K562 (cell line): ENCODE data around the gene AS3MT. TPM values are rescaled to one million over a fixed set of nuclear protein-coding genes. Genes with fewer than 3 reads are reported as not detected.
"Not testable (repeated sequence)": the region's sequence is repeated elsewhere in the genome, so short reads cannot be mapped to it uniquely, and the experiment has no call there.

Experiments
- ATAC-seq: fragments of 200-7000 bp; cut with Tn5 transposase; 3 replicates; pipeline ENCODE4 v1.9.1; 2020; ENCODE audit warnings: moderate library complexity
- BruUV-seq: library from RNA; stranded (reverse); fragments of 400-500 nt; replicated peaks from 2 replicates; lab custom pipeline; 2021; lab: Mats Ljungman, UMichigan
- CTCF ChIA-PET: fragments of 300-600 bp; formaldehyde crosslinking; extraction: SDS; loops from one replicate; lab custom pipeline; 2021; ENCODE audit warnings: low intra/inter-chr PET ratio; lab: Yijun Ruan, JAX
- POLR2A ChIA-PET: fragments of 300-600, 350-650 bp; sonication (Branson Sonifier 250); formaldehyde crosslinking; extraction: SDS; loops from one replicate; lab custom pipeline; 2021; ENCODE audit warnings: antibody characterized with exemption, inconsistent platforms; lab: Yijun Ruan, JAX
- DNase-seq, 4 experiments: peaks; one replicate each; pipeline versions ENCODE4 v3.0.0 to v3.0.0-alpha.2; 2011 to 2018; ENCODE audit warnings: low spot score in 3 of 4, mixed read lengths in 3 of 4; ENCODE audit errors: extremely low read depth in 1 of 4
- FAIRE-seq: peaks from 2 replicates; lab custom pipeline; 2011; peaks lifted over from hg19 to GRCh38; lab: Jason Lieb, UNC
- H2AFZ ChIP-seq: 2 replicates; pipeline ENCODE4 v1.6.0; 2011; ENCODE audit warnings: low read depth, low read length, control low read depth, inconsistent platforms
- H3K27ac ChIP-seq: fragments of 200-600 bp; 3 replicates; pipeline ENCODE4 v1.8.0; 2011; ENCODE audit warnings: low read depth, mild to moderate bottlenecking, control low read depth, inconsistent platforms, low read length, moderate library complexity, mixed read lengths; ENCODE audit errors: extremely low read depth
- H3K27me3 ChIP-seq, 2 experiments: fragments of 300-600 bp in 1 of 2; 2 replicates in 1 of 2; 3 replicates in 1 of 2; pipeline versions ENCODE4 v1.6.0 to v1.8.0; 2011; ENCODE audit warnings: inconsistent platforms in 2 of 2, low read length in 2 of 2, mild to moderate bottlenecking in 1 of 2, mixed read lengths in 1 of 2, moderate library complexity in 1 of 2; ENCODE audit not compliant: control insufficient read depth in 2 of 2, insufficient read depth in 2 of 2
- H3K36me3 ChIP-seq: fragments of 300-600 bp; 3 replicates; pipeline ENCODE4 v1.8.0; 2011; ENCODE audit warnings: mild to moderate bottlenecking, low read length, inconsistent platforms; ENCODE audit not compliant: control insufficient read depth, insufficient read depth
- H3K4me1 ChIP-seq, 2 experiments: fragments of 200-600 bp in 1 of 2; replicated peaks in 1 of 2; 2 replicates in 1 of 2; 3 replicates in 1 of 2; pipeline versions ENCODE4 v1.5.1 to v1.8.0; 2011; ENCODE audit warnings: inconsistent platforms in 2 of 2, low read length in 2 of 2, mild to moderate bottlenecking in 1 of 2, mixed read lengths in 1 of 2, moderate library complexity in 1 of 2; ENCODE audit not compliant: control insufficient read depth in 2 of 2, insufficient read depth in 2 of 2
- H3K4me2 ChIP-seq: 2 replicates; pipeline ENCODE4 v1.6.1; 2011; ENCODE audit warnings: low read length, control low read depth, inconsistent platforms, mixed read lengths; ENCODE audit not compliant: insufficient read depth
- H3K4me3 ChIP-seq: fragments of 200-600 bp; sonication (generic), shearing (Covaris generic); 2 replicates; pipeline ENCODE4 v1.5.1; 2016; ENCODE audit warnings: control low read depth, inconsistent platforms
- H3K79me2 ChIP-seq: fragments of 200-600 bp; 3 replicates; pipeline ENCODE4 v1.8.0; 2011; ENCODE audit warnings: low read length, inconsistent platforms; ENCODE audit not compliant: control insufficient read depth, insufficient read depth
- H3K9ac ChIP-seq, 2 experiments: 2 replicates each; pipeline versions ENCODE4 v1.6.0 to v1.6.1; 2011; ENCODE audit warnings: low read depth in 2 of 2, low read length in 2 of 2, control low read depth in 1 of 2, inconsistent platforms in 1 of 2, mild to moderate bottlenecking in 1 of 2, mixed read lengths in 1 of 2; ENCODE audit not compliant: insufficient read depth in 1 of 2
- H3K9me1 ChIP-seq: one replicate; pipeline ENCODE4 v1.6.0; 2011; ENCODE audit warnings: inconsistent platforms, mild to moderate bottlenecking, low read length, moderate library complexity; ENCODE audit not compliant: control insufficient read depth, insufficient read depth
- H3K9me3 ChIP-seq: replicated peaks from 2 replicates; pipeline ENCODE4 v1.5.1; 2011; ENCODE audit warnings: low read depth, low read length, inconsistent platforms; ENCODE audit not compliant: control insufficient read depth, insufficient read depth
- H4K20me1 ChIP-seq: replicated peaks from 2 replicates; pipeline ENCODE4 v1.6.1; 2011; ENCODE audit warnings: low read length, inconsistent platforms, mixed read lengths; ENCODE audit not compliant: control insufficient read depth, insufficient read depth
- TRIM24 ChIP-seq, 2 experiments: fragments of 450-650 bp; IDR thresholded peaks; 2 replicates each; pipeline ENCODE4 v1.6.1; 2016
- TRIM28 ChIP-seq: fragments of 450-650 bp; IDR thresholded peaks from 2 replicates; pipeline ENCODE4 v1.6.1; 2017
- ZNF280A ChIP-seq: fragments of 450-650 bp; IDR thresholded peaks from 2 replicates; pipeline ENCODE4 v1.6.1; 2018; ENCODE audit warnings: mild to moderate bottlenecking, low read depth; ENCODE audit not compliant: partially characterized antibody
- WGBS: fragments of 100-300 bp; shearing (Covaris generic); methylation state at CpG from one replicate; pipeline ENCODE4 v1.1.6; 2016; ENCODE audit warnings: low coverage, mixed read lengths; ENCODE audit not compliant: insufficient coverage; ENCODE audit errors: missing lambda C conversion rate; 5-methylcytosine and 5-hydroxymethylcytosine counted together
- in situ Hi-C: fragments of 300-500 bp; cut with MboI; formaldehyde crosslinking; loops from 4 replicates; pipeline ENCODE4 v1.15.0; 2018; ENCODE audit warnings: inconsistent platforms, mixed read lengths
- intact Hi-C: fragments of 100-400 bp; cut with micrococcal nuclease; formaldehyde crosslinking; loops from 2 replicates; pipeline ENCODE4 v1.14.2; 2022
- polyA plus RNA-seq, 8 experiments: library from polyadenylated mRNA; depleted of rRNA in 4 of 8; stranded (reverse) in 5 of 8; unstranded in 3 of 8; fragments of >200 nt; fragmentation: Nextera tagmentation in 2 of 8; fragmentation: Illumina TruSeq in 1 of 8; extraction: Ambion mirVana in 2 of 8; extraction: Trizol in 1 of 8; gene quantifications; 2 replicates each; pipeline versions ENCODE4 v1.2.1 to v1.2.3, GENCODE V29; 2011 to 2014; ENCODE audit warnings: inconsistent platforms in 1 of 8, missing spikeins in 1 of 8
- total RNA-seq, 7 experiments: library from RNA; depleted of rRNA in 6 of 7; stranded (reverse); fragments of >200 nt in 6 of 7; fragmentation: Illumina TruSeq in 2 of 7; extraction: Trizol in 2 of 7; gene quantifications; 2 replicates each; pipeline versions ENCODE4 v1.2.1 to v1.2.3, GENCODE V29; 2011 to 2021; ENCODE audit warnings: low replicate concordance in 1 of 7

Gene AS3MT
- total and polyA plus RNA-seq, 9 of the 15 experiments (the other 6 are each of a cell fraction or from before 2014, with no cell fraction given) = 0.04 to 0.33 (median 0.19) TPM; not detected in 2

GRCh38 chr10:102844190-102844776 is 25.0 kb upstream of the AS3MT start:
- BruUV-seq, in situ Hi-C loops, intact Hi-C loops, H3K27me3 ChIP-seq, H3K9me1 ChIP-seq, H3K4me2 ChIP-seq, H3K9ac ChIP-seq, H2AFZ ChIP-seq, H3K9me3 ChIP-seq, H3K79me2 ChIP-seq, ATAC-seq, POLR2A ChIA-PET, DNase-seq, H4K20me1 ChIP-seq, H3K27ac ChIP-seq, CTCF ChIA-PET, FAIRE-seq, H3K4me1 ChIP-seq, H3K36me3 ChIP-seq, H3K4me3 ChIP-seq: not testable (repeated sequence)
- WGBS = 9% methylated on average over 6 of the region's 6 CpGs
- peak; percentile 83 for TF ChIP-seq TRIM28
- TF ChIP-seq TRIM24 (IDR thresholded peaks at IDR 0.05) = peak in 1 of 2 experiments; percentile 67; a peak in 2 of 4 replicates
- TF ChIP-seq ZNF280A = peak; percentile 62
